Amygdala (tissue), 56 donors: ENCODE measurements around the gene ASB1.
A peak's percentile ranks its signal among the peaks of the same experiment; 100 is the strongest.
"Not testable (repeated sequence)": the region's sequence is repeated elsewhere in the genome, so short reads cannot be mapped to it uniquely, and the experiment has no call there.

Experiments used
- DNase-seq, 56 donors: peaks; one replicate each; lab custom pipeline; 2025; lab: John Stamatoyannopoulos, UW

The ASB1 gene

DNA sequence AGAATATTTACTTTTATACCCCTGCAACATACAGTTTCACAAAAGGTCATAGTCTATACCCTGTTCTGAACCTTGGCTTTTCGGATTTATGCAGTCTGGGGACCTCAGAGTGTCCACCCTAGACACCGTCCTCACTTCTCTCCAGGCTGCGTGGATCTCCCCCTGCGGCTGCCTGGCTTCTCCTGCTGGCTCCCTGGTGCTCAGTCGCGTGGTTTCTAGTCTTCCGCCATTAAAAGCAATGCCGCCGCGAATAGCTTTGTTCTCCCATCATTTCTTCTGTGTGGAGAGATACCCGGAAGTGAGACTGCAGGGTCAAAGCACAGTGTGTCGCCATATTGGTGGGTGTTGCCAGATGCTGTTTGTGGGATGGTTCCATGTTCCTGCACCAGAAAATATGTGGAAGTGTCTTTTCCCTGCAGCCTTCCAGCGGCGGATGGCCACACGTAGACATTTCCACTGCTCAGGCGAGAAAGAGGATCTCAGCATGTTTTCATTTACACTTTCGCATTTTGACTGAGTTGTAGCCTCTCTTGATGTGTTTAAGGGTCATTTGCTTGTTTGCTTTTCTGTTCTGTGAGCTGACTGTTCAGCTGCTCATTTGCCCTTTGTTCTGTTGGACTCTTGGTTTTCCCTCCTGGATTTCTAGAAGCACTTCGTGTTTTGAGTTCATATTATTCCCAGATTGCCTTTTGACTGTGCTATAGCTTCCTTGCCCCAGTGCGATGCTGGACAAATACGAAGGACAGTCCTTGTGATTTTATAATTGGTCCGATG is 22.9 kb upstream of the ASB1 start:
- no peak for DNase-seq

DNA sequence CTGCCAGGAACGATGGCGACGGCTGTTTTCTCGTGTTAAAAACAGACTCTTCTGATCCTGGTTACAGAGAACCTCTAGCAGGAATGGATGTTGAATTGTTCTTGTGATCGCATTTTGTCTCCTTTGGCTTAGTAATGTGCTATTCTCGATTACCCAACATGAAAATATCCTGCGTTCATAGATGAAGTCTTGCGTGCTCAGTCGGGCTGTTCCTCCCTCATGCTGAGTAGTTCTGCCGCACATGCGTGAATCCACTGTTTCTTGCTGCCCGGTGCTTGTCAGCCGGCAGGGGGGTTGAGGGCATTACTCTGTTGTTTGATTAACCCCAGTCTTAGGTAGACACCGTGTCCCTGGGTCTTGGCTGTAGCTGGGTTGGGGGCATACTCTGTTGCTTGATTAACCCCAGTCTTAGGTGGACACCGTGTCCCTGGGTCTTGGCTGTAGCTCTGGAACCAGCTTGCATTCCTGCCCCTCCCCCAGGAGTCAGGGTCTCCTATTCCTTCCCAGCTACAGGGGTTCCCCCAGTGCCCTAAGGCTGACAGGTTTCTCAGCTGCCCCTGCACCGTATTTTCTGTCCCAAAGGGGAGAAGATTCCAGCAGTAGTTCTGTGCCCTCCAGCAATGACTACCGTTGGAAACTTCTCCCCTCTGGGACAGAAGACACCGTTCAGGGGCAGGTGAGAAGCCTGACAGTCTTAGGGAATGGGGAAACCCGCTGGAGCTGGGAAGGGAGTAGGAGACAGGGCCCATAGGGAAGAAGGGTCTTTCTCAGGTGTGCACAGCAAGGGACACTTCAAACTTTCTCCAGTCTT is 22.1 kb upstream of the ASB1 start:
- DNase-seq, result no peak

DNA sequence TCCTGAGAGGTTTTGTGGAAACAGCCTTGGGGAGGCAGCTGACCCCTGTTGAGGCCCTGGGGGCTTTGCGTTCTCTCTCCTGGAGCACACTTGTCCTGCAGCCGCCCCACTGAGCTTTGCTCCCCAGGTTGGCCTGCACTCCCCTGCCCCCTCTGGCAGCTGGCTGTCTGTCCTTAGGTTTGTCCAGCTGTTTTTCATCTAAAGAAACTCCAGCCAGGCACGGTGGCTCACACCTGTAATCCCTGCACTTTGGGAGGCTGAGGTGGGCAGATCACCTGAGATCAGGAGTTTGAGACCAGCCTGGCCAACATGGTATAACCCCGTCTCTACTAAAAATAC is 21.5 kb upstream of the ASB1 start:
- not testable (repeated sequence) for DNase-seq

DNA sequence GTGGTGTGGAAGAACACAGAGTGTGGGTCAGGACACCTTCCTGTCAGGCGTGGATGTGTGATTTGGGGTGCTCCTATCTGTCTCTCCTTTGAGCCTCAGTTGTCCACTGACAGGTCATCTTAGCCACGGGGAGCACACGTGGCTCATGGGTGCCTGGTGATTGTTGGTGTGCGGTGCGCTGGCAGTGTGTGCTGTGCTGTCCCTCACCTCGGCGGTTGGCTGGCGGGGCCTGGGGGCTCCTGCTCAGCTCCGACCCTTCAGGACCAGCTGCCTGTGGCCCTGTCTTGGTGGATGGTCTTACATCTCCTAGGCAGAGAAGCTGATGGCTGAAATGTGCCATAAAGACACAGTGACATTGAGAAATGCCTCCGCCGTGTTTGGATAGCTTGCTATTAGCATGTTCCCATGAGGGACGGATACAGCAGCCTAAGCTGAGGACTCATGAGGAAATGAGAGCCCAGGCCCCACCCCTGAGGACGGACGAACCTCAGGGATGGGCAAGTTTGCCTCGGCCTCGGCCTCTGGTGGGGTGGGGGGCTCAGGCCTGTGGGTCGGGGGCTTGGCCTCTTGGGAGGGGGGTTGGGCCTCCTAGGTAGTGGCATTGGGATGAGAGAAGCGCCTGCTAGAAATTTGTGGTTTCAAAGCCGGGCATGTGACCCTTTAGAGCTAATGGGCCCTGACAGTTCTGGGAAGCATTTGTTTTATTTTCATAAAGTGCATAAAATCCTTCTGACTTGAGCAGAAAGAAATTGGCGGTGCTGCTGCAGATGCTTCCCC is 20.3 kb upstream of the ASB1 start:
- DNase-seq, result no peak

DNA sequence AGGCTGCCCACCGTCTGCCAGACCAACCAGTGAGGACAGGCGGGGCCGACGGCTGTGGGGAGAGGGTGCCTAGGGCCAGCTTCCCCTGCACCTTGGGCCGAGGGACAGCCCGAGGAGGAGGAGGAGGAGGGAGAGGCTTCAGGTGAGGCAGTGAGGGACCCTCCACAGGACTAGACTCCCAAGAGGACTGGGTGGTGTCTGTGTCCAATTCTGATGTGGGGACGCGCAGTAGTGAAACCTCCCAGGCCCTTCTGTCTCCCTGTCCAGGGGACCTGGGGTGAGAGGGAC is 19.8 kb upstream of the ASB1 start:
- DNase-seq, result no peak

DNA sequence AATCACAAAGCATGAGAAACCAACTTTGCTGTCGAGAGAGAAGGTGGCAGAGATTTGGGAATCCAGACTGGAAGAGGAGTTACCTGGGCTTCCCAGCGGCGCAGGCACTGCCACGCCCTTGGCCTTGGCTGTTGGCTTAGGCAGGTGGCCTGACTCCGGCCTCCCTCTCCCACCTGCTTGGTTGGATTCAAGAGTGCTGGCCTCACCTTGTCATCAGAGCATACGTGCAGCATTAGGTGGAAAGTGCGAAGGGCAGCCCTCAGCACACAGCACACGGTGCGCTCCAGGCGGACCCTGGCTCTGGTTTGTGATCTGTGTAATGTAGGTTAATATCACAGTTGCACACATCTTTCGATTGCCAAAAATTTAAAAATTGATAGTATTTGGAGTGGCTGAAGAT is 19.2 kb upstream of the ASB1 start:
- no peak for DNase-seq

DNA sequence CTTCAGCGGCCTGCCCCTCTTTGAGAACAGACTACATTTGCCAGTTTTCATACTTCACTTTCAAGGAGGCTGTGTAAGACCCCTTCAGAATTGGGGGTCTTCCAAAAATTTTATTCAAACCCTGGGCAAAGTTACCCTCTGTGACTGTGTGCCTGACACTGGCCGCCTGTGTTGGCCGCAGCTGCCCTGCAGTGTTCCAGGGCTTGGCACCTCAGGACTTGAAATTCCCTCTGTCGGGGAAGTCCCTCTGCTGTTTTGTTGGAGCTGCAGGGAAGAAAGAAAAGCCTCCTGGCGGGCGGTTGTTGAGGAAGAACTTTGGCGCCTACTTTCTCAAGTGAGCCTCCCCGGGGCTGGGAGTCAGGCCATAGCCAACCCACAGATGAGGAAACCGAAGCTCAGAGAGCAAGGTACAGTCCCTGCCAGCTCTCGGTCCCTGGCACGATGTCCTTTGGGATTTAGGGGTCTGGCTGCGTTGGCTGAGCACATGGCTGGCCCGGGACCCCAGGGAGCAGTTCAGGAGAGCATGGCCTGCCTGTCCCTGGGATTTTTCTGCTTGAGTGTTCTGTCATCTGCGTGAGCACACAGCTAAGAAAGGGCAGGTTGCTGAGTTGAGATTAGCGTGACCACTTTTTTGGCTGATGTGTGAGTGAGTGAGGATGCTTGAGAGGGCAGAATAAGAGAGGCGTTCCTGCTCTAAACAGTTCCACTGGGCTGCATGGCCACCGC is 17.9 kb upstream of the ASB1 start:
- no peak for DNase-seq

DNA sequence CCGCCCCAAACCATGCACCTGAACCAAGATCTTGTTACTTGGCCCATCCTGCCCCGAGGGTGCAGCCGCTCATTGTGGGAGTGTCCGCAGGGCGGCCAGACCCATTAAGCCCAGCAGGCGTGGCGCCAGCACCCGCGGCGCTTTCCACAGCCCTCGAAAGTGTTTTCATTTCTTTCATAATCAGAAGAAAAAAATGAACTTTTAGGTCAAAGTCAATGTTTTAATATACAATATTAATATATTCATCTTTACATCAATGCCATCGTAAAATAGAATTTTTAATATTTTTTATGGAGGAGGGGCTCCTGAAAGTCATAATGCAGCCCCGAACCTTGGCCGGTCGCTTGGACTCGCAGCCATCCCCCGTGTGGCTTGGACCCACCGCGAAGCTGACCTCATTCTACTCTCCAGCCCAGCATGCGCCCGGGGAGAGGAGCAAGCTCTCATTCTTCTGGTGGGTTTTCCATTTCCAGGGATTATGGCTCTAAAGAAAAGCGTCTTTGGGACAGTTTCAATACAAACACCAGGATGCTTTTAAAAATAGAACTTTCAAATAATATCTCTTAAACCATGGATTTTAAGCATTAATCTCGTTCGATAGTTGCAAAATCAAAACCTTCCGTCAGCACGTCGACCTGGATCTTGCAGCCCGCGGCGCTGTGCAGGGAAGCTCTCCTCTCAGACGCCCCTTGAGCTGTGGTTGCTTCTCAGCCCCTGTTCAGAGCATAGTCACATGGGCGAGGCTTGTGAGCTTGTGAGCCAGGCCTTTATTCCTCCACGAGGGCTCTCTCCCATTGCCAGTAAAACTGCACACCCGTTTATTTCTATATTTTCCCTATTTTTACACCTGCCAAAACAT is 17.2 kb upstream of the ASB1 start:
- DNase-seq, result no peak

DNA sequence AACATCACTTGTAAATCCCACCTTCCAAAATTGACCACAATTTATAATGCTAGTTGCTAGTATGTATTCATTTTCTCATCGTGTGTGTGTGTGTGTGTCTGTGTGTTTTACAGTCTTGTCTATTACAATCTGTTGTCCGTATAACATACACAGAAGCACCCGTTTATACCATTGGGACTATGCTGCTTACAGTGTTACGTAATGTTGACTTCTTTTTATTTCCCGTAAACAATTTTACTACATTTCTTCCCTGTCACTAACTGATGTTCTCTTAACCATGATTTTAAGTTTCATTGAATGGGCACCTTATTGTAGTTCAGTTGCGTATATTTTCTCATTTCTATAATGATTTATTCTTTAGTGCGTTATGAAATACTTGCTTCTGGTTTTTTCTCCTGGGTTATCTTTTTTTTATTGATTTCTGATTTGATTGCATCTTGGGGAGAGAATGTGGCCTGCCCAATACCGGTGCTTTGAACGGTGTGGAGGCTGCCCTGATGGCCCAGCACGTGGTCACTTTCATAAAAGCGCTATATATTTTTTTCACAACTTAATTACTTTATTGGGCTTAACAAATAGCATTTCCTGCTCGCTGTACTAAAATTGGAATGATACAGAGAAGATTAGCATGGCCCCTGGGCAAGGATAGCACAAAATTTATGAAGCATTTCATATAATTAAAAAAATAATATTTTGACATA is 14.5 kb upstream of the ASB1 start:
- DNase-seq, result no peak

DNA sequence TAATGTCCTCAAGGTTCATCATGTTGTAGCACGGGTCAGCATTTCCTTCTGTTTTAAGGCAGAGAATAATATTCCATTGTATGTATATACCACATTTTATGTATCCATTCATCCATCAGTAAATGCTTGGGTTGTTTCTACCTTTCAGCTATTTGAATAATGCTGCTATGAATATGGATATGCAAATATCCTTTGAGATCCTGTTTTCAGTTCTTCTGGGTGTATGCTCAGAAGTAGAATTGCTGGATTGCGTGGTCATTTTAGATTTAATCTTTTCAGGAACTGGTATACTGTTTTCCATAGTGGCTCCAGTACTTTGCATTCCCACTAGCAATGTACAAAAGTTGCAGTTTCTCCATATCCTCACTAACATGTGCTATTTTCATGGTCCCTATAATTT is 13.4 kb upstream of the ASB1 start:
- DNase-seq, result no peak

DNA sequence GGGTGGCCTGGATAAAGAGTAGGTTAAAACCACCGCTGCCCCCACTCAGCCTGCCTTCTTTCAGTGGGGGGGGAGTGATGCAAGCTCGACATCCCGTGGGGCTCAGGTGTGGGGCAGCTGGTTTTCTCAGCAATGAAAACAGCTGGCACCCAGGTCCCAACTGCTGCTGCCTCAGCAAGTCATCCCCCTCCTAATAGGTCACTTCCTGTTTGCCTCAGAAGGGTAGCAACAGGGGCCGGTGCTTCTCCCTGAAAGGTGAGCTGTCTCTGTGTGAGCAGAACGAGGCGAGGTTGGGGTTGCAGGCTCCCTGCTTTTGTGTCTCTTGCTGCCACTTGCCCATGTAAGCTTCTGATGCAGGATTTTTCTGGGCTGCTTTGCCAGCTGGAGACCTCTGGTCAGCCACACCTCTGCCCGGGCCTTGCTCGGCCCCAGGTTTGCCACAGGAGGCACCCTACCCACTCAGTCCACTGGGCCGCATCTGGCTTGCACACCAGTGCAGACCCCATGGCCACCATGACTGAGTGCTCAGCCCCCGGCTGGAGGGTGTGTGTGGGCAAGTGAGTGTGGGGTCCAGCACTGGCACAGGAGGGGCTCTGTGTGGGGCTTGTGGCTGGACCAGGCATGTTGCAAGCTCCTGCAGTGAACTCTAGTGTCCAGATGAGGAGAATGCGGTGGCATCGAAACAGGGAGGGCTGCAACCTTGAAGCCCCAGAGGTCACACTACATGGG is 11.5 kb upstream of the ASB1 start:
- no peak for DNase-seq

DNA sequence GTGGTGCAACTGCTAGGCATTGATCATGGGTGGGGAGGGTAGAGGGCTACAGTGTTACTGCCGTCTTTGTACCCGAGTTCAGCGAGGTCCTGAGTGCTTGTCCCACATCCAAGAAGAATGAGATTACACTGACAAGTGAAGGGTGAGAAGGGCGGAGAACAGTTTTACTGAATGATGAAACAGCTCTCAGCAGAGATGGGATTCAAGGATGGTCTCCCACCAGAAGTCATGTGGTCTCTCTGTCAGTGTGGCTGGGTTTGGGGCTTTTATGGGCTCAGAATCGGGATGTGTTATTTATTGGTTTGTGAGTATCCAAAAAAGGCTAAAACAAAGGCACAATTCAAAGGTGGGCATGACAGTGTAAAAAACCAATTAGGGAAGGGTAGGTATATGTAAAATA is 10.8 kb upstream of the ASB1 start:
- DNase-seq, result no peak

DNA sequence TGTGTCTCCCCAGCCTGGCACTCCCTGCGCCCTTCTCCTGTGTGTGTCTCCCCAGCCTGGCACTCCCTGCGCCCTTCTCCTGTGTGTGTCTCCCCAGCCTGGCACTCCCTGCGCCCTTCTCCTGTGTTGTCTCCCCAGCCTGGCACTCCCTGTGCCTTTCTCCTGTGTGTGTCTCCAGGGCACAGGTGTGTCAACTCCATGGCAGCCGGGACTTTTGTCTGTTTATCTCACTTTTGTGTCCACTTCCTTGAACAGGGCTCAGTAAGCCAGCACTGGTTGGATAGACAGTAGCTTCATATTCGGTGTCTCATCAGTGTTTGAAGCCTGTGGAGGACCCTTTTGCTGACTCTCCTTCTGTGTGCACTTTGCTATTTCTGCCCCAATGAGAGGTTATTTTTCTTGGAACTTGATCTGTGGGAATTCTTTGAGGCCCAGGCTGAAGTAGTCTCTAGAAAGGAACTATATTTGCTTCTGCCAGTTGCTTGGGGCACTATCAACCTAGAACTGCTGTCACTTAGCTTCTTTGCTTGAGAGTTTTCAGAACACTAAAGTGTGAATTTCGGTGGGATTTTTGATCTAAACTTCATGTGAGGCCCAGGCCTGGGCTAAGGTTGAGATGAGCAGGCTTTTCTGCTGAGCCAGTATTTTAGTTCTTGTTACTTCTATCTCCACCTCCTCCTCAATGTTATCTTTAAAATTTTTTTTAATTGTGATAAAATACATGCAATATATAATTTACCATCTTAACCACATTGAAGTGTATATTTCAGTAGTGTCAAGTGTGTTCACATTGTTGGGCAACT is 8.3 kb upstream of the ASB1 start:
- no peak for DNase-seq

DNA sequence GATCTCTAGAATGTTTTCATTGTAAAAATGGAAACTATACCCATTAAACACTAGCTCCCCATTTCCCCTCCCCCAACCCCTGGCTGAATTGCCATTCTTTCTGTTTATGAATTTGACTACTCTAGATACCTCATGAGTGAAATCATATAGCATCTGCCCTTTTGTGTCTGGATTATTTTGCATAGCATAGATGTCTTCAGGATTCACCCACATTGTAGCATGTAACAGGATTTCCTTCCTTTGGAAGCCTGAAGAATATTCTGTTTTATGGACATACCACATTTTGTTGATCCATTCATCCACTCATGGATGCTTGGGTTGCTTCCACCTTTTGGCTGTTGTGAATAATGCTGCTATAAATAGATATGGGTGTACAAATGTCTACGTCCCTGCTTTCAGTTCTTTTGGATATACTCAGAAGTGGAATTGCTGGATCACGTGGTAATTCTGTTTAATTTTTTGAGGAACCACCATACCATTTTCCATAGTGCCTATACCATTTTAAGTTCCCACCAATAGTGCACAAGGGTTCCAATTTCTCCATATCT is 7.7 kb upstream of the ASB1 start:
- DNase-seq, result no peak

DNA sequence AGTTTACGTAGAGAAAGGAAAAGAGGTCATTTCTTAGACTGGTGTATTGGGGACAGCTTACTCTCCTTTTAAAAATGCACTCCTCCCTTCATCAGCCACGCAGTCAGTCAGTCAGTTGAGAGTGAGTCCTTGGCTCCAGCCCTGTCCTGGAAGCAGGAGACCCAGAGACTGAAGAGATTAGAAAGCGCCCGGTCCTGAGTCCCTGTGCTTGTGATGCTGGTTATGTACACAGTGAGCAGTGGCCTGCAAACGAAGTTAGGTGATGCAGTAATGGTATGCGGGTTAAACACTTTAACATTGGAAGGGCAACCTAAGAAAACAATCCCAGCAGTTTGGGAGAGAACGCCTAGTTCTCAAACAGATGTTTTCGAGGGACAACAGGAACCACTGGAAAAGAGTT is 6.3 kb upstream of the ASB1 start:
- DNase-seq, result no peak

DNA sequence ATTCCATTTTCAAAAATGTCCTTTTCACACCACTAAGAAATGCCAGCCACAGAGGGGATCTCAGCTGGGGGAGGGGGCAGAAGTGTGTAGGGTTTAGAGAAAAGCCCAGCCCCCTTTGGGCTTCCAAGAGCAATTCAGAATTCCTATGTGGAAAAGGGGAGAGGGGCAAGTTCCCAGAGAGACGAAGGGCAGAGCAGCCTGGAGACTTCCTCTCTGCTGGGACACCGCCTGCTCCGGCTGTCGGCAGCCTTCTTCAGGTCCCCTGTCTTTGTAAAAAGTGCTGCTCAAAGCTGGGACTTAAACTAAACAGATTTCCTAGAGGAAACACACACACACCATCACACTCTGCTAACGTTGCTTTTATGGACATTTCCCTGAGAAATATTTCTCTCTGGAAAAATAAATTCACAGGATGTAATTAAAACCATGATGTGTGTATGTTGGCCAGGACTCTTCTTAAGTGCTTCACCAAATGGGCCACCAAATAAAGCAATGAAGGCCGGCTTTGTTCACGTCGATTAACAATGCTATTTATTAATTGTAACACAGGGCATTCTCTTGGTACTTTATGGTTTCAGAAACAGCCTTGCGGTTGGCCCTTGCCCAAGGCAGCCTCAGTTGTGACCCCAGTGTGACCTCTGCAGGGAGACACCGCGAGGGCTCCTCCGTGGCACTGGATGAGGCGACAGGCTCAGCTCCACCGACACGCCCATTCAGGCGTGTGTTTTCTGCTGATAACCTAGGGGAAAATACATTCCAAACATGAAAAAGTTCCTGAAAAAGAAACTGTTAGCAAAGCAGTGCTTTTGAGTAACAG is 5.6 kb upstream of the ASB1 start:
- DNase-seq, result peak in 1 of 56 donors; percentile 14

DNA sequence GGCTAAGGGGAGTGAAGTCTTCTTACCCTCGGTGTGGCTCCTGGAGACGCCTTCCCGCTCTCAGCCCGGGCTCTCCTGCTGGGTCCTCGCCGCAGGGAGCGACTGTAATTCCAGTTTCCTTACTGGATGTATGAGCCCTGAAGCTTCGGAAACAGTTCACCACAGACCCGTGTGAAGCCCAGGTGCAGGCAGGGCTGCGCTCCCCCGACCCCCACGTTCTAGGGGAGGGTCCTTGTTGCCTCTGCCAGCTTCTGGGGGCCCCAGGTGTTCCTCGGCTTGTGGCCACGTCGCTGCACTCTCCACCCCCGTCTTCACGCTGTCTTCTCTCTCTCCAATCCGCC is 5.1 kb upstream of the ASB1 start:
- no peak for DNase-seq
